Right ventricle myocardium inferior (tissue), 1 donor: ENCODE data around the gene ADGRD1. TPM values are rescaled to one million over a fixed set of nuclear protein-coding genes. Genes with fewer than 3 reads are reported as not detected.
A peak's percentile ranks its signal among the peaks of the same experiment; 100 is the strongest.
"Not testable (repeated sequence)": the region's sequence is repeated elsewhere in the genome, so short reads cannot be mapped to it uniquely, and the experiment has no call there.

Source experiments
- ATAC-seq: fragments of 200-7000 bp; cut with Tn5 transposase; one replicate; pipeline ENCODE4 v1.9.1; 2020; ENCODE audit warnings: mild to moderate bottlenecking, moderate library complexity
- DNase-seq: peaks from one replicate; pipeline ENCODE4 v3.0.0; 2021; ENCODE audit errors: missing footprints
- intact Hi-C: fragments of 100-400 bp; cut with DNase I; formaldehyde crosslinking; loops from one replicate; pipeline ENCODE4 v1.11.0; 2022
- total RNA-seq: library from RNA; stranded (reverse); fragmentation: NEBNext Ultra II Directional; extraction: Animal tissue kit (Norgen Biotek cat#: 25700); gene quantifications from one replicate; pipeline ENCODE4 v1.2.1, GENCODE V29; 2021
- donor health status: DM: no; HTN: yes; CAD: no; lungs with severe emphysema.

Gene ADGRD1
- total RNA-seq, 1 donor from 2014 or later = 89.1 TPM

DNA sequence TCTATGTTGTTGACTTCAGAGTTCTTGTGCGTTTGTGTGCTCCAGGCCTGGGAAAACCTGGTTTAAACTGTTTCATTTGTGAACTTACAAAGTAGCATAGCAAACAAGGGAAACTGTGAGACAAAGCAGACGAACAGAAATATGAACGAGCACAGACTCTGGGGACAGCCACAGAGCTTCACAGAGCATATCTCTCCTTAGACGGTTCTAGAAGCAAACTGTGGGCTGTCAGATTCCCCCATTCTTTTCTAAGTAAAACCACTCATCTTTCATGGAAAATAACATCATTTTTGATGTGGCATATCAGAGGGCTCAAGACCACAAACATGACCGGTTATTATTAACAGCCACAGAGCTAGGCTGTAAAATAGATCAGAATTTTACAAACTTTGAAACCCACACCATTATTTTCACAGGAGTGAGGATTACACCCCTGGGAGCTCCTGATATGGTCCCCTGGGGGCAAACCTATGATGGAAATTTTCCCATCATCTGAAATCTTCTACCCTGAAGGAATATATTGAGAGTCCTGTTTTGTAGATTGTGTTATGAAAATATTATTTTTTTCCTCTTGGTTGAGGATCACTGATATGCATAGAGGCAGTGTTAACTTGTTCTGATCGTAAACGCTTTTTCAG lies 102.0 kb downstream of the ADGRD1 start:
- DNase-seq (no peak), ATAC-seq (no peak)
- intact Hi-C loops = no loop called here

- DNase-seq (no peak), ATAC-seq (no peak)
- intact Hi-C loops = no loop called here
Observed at GRCh38 chr12:131056626-131057025, 102.9 kb downstream of the ADGRD1 start.

DNA sequence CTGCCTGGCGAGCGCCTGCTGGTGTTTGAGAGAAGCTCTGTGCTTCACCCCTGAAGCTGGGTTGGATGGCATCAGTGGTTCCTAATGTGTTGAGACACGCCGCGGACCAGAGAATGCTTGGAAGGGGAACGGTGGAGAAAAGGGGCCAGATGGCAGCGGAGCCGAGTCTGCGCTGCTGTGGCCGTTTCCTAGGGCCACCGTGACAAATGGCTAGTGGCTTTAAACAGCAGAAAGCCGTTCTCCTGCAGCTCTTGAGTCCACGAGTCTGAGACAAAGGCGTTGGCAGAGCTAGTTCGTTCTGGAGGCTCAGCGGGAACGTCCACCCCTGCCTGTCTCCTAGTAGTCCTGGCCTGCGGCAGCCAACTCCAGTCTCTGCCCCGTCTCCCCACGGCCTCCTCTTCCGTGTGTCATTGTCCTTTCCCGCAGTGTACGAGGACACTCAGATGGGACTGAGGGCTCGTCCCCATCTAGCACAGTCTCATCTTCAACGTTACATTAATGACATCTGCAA lies 103.6 kb downstream of the ADGRD1 start:
- ATAC-seq (no peak), DNase-seq (no peak)
- intact Hi-C loops = no loop called here

GRCh38 chr12:131057722-131058515 lies 104.2 kb downstream of the ADGRD1 start:
- no peak for DNase-seq
- intact Hi-C loops = no loop called here
- ATAC-seq = peak; percentile 31

GRCh38 chr12:131058700-131059099 lies 105.0 kb downstream of the ADGRD1 start:
- DNase-seq (no peak), ATAC-seq (no peak)
- intact Hi-C loops = no loop called here

- no peak for ATAC-seq
- no peak for DNase-seq
Observed at GRCh38 chr12:131060011-131060703, 106.5 kb downstream of the ADGRD1 start.

DNA sequence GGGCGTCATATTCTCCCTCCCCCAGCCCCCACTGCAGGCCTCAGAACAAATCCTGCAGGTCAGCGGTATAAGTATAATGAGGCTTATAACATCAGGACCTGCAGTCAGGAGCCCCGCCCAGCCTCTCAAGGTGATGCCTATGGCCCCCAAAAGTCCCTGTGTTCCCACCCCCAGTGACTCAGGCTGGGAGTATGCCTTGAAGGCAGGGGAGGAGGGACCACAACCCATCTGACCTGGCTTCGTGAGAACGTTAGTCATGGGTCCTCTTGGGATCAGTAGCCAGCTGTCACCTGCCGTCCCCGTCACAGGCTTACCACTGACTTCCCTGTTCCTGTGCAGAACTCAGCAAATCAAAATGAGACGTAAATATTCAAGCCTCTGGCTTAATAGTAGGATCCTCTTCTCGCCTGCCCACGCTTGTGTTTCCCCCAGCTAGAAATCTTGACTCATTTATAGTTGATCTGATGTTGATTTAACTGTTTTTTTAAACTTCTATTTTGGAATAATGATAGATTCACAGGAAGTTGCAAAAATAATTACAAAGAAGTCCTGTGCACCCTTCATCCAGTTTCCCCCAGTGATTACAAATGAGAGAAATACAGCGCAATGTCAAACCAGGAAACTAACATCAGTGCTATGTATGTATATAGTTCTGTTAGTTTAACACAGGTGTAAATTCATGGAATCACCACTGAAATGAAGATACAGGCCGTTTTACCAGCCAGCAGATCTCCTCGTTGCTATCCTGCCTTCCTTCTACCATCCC lies 107.5 kb downstream of the ADGRD1 start:
- DNase-seq = no peak
- intact Hi-C loops = no loop called here
- no peak for ATAC-seq

More at GRCh38 chr12:131060011-131060703, 106.5 kb downstream of the ADGRD1 start:
- intact Hi-C loops = no loop called here

- no peak for ATAC-seq
- intact Hi-C loops = no loop called here
- no peak for DNase-seq
Observed at GRCh38 chr12:131063413-131063812, 109.7 kb downstream of the ADGRD1 start.

- no peak for DNase-seq
- no peak for ATAC-seq
- intact Hi-C loops = no loop called here
Observed at GRCh38 chr12:131063960-131064359, 110.3 kb downstream of the ADGRD1 start.

- intact Hi-C loops = no loop called here
- DNase-seq (peak; percentile 64), ATAC-seq (no peak)
Observed at GRCh38 chr12:131065279-131065678, 111.6 kb downstream of the ADGRD1 start.

GRCh38 chr12:131065801-131066200 lies 112.1 kb downstream of the ADGRD1 start:
- DNase-seq = no peak
- no peak for ATAC-seq
- intact Hi-C loops = no loop called here

DNA sequence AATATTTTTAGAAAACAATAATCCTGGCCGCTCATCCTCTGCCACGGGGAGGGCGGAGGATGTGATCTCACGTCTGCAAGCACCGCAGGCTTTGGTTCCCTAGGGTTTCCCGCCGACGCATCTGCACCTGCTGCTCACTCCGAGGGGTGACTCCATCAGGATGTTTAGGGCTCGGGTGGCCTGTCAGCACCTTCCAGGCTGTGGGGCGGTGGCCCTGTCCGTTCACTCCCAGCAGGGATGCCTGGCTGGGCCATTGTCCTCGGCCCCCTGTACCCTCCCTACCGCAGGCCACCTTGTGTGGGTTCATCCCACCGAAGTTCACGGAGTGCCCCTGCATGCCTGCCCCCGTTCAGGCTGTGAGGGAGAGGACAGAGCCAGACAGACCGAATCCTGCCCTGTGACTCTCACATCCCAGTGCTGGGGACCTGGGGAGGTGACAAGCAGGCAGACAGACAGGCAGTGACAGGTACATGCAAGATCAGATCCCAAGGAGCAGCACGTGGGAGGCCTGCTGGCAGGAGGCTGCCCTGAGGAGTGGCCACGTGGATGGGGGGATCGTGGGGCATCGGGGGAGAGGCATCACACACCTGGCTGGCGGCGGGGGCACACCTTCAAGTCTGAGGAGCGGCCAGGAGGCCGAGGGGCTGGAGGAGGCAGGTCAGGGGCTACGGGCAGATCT lies 112.6 kb downstream of the ADGRD1 start:
- ATAC-seq (peak; percentile 11), DNase-seq (peak; percentile 70)
- intact Hi-C loops = no loop called here

- intact Hi-C loops = no loop called here
- peak; percentile 68 for DNase-seq
- ATAC-seq = peak; percentile 14
Observed at GRCh38 chr12:131066886-131067490, 113.3 kb downstream of the ADGRD1 start.

DNA sequence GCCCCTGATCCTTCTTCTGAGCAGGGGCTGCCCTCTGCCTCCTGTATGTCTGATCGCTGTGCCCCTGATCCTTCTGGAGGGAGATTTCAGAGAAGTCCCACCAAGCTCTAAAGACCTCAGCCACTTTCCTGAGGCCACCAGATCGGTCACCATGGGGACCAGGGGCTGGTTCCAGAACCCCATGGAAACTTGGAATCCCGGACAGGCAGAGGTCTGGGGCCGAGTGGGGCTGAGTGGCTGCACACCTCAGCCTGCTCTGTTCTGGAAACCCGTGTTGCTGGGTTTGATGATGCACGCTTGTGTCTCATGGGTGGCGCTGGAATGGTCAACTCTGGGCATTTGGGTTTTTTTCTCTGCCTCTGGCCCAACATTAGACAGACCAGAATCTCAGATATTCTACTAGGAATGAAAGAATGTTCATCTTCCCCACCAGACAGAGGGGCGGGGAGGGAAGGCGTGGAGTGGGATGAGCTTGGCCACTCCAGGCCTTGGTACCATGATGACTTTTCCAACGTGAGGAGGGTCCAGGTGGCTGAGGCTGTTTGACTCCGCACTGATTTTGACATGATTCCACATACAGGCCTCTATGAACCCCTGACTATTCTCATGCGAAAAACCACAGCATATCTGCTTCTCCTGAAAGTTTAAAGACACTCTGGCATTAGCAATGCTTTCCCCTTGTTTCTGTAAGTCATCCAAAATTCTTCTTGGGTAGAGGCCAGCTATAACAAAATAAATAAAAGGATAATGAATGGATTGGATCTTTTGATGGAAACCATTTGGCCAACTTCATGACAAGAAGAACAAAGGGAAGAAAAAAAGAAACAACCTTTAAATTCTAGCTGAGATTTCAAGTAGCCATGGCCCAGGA lies 114.5 kb downstream of the ADGRD1 start:
- DNase-seq = no peak
- no peak for ATAC-seq
- intact Hi-C loops = no loop called here

DNA sequence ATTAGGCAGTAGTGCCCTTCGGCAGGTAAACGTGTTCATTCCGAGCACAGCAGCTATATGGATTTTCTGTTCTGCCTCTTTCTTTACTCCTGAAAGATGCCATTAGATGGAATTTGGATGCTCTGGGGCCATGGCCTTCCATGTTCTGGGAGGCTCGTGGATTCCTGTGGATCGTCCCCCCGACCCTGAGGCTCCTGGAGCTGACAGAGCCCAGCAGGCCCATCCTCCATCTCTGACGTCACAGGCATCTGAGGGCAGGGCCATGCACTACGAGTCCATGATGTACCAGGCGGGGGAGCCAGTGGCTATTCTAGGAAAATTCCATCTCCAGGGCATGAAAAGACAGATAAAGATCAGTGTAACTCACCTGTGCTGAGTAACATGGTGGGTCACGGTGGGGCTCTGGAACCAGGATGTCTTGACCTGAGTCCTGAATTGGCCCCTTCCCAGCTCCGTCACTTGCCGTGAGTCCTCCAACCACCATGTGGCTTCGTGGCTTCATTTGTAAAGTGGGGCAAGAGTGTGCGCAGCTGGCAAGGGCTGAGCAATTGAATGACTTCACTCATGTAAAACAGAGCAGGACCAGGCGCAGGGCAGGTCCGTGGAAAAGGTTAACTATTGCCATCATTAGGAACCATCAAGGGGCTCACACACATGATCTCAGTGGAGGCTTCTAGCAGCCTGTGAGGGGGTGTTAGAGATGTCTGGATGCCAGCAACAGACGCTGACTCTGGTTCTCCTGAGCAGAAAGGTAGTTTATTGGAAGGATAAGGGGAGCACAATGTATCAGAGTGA lies 115.4 kb downstream of the ADGRD1 start:
- intact Hi-C loops, DNase-seq: not testable (repeated sequence)

DNA sequence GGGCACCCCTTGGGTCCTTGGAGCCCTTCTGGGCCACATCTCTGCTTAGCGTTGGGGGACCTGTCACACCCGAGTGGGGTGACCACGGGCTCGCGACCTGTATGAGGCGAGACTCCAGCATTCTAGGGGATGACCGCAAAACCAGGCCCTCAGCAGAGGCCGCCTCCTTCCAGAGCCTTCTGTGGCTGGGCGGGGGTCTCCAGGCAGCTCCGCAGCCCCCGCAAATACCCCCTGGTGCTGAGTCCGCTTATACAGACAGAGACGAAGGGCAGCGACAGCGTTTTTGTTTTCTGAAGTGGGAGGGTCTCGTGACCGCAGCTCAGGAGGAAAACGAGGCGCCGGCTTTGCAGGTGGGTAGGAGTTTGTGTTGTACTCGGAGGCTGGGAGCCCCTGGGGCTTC lies 116.4 kb downstream of the ADGRD1 start:
- ATAC-seq, intact Hi-C loops: not testable (repeated sequence)
- DNase-seq = peak; percentile 63

More for the DNA sequence above, 115.4 kb downstream of the ADGRD1 start:
- ATAC-seq = not testable (repeated sequence)
